Measurements from ENCODE around the gene UBAC2.

UBAC2 gene

DNA sequence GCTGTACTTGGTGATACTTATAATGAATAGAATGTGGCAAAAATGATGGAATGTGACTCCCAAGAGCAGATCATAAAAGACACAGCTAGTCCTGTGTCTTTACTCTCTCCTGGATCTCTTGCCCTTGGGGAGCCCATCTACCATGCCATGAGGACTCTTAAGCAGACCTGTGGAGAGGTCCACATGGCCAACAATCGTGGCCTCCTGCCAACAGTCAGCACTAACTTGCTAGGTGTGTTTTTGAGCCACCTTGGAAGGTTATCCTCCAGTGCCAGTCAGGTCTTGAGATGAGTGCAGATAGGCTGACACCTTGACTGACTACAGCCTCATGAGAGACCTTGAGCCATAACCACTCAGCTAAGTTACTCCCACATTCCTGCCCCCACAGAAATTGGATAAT, 128.8 kb downstream of the UBAC2 start:
- intact Hi-C loops (cut with DNase I): no loop called here
- no peak for DNase-seq

DNA sequence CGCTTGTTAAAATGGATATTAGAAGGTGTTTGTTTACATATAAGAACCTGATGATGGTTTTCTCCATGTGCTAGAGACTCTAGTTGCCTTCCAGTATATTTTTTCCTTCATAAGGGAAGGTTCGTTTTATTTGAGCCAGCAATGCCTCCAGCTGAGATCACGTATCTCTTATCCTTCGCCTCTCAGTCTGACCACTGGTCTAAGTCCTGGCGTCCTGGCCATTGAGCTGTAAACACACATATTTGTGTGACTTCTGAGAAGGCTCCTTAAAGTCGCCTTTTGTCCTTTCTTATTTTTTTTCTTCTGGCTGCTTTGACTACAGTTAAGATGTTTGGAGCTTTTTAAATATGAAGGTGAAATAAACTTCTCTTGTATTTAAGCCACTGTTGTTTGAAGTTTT, 130.3 kb downstream of the UBAC2 start:
- intact Hi-C loops (cut with DNase I): no loop called here
- DNase-seq: no peak

DNA sequence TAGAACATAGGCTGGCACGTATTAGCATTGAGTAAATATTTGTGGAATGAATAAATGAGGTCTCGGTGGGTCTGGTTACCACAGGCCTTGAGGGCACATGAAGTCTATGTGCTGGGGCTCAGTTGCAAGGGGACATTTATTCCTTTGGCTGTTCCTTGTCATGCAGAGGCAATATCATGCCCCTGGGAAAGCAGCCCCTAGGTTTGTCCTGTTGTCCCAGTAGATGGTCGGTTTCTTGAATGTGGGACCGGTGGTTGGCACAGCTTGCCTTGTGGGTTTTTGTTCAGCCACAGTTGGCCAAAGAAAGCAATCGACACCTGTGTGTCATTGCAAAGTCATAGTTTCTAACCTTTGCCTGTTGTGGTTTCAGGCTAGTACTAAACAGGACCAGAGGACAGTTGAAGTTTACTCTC, 131.2 kb downstream of the UBAC2 start:
- no peak for DNase-seq
- intact Hi-C loops (cut with DNase I): no loop called here

DNA sequence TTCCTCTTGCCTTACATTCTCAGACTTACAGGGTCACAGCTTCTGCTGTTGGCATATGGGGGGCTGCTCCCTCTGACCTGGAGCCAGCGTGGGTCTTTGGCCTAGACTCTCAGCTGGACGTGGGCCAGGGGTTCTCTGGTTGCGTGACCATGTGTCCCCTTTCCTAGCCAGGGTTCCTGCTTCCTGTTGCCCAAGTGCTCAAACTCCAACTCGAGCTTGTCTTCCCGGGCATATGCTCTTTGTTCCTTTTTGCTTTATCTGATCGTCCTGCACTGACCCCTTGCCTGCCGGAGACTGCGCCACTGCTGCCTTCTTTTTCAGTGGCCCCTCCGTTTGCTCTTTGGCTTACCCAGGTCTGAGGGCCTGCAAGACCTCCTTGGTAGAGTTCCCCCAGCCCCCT, 131.8 kb downstream of the UBAC2 start:
- no peak for DNase-seq

DNA sequence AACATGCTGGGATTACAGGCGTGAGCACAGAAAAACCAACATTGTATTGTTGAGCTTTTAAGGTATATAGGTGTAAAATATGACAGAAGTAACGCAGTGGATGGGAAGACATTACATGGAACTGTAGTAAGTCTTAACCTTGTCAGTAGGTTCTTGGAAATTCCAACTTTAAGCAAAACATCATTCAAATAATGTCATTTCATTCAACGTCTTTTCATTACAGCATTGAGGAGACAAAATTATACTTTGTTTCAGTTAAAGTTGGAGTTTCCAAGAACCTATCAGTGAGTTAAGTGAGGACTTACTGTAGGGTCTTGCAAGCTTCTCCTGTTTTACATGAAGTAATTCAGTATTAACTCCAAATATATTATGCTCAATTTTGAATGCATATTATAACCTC, 133.6 kb downstream of the UBAC2 start:
- intact Hi-C loops (cut with DNase I): no loop called here
- DNase-seq: no peak

More for the DNA sequence above, 131.8 kb downstream of the UBAC2 start:
- intact Hi-C loops (cut with DNase I): no loop called here

DNA sequence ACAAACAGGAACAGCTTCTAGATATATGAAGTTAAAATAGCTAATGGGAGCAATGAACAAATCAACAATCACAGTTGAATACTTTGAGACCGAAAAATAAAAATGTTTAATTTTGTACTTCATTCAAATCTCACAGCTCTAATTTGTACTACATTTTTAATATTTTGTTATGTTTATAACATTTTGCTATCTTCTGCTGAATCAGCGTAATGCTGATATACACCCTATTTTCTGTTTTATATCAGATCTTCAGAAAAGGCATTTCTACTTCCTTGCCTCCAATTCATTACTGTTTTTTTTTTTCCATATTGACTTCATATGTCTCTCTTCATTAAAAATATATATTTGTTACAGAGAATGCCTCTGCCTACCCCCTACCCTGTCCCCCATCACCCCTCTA, 134.4 kb downstream of the UBAC2 start:
- DNase-seq: no peak
- intact Hi-C loops (cut with DNase I): no loop called here

DNA sequence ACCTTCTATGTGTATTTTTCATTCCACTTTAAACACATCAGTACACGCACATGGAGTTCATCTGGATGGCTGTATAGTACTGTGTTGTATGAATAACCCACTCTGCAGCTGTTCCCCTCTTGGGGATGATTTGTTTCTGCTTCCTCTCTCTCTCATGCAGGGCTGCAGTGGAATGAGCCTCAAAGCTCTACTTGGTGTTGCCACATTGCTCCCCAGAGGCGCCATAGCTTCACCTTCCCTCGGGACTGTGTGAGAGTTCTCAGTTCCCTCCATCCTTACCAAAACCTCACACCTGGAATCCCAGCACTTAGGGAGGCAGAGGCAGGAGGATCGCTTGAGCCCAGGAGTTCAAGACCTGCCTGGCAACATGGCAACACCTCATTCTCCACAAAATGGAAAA, 134.9 kb downstream of the UBAC2 start:
- intact Hi-C loops (cut with DNase I): no loop called here
- DNase-seq: no peak

DNA sequence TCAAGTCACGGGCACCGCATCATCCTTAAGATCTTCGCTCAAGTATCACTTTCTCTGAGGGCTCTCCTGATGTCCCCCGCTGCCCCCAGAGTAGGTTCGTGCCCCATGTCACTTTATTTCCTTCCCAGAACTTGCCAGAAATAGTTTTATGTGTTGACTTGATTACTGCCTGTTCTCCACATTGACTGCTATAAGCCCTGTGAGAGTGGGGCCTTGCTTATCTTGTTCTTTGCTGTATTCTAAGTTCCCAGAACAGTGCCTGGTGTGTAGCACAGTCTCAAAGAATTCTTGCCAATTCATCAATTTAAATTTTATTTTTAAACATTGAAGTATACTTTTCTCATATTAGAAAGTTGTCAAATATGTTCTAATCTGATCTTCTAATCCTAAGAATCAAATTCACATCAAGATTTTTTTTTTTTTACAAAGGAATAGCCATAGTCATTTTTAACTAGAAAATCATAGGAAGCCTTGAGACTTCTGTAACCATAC, 138.6 kb downstream of the UBAC2 start:
- DNase-seq: no peak
- intact Hi-C loops (cut with DNase I): no loop called here

DNA sequence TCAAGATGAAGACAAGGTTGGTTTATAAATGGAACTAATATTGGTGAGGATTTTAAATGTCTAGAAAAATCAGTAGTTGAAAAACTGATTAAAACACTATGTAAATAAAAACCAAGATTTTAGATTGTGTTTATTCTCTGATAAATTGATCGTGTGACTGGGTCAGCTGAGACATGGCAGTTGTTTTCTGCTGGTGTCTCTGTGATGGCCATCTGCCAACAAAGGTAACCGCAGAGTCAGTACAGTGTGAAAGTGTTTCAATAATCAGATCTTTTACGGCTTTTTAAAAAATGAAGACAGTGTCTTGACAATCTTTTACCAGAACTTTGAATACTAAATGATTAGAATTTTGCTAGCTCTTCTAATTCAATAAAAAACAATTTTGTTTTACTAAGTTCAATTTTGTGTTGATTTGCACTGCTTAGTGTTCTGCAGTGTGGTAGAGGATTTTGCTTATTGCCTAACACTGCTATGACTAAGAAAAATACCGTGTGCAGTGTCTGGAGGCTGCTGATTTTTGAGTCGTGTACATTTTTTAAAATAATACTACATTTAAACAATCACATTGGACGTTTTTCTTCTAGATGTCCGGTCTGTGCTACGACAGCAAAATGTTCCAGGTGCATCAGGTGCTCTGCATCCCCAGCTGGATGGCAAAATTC, 139.2 kb downstream of the UBAC2 start:
- DNase-seq: no peak
- intact Hi-C loops (cut with DNase I): no loop called here

DNA sequence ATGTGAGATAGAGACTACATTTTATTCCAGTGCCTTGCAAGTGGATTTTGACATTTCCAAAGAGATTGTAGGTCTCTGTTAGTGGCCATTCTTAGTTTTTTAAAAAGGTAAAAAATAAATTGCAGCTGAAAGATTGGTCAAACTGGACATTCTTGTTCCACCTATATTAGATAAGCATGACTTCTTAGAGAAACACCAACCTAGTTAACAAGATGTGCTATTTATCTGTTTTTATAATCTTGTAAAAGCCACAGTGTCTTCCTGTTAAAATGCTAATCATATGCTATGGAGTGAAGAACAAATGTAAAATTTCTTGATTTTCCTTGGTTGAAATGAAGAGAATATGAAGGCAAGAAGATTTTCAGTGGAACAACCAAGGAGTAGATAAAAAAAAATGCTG, 140.0 kb downstream of the UBAC2 start:
- DNase-seq: no peak
- intact Hi-C loops (cut with DNase I): no loop called here

DNA sequence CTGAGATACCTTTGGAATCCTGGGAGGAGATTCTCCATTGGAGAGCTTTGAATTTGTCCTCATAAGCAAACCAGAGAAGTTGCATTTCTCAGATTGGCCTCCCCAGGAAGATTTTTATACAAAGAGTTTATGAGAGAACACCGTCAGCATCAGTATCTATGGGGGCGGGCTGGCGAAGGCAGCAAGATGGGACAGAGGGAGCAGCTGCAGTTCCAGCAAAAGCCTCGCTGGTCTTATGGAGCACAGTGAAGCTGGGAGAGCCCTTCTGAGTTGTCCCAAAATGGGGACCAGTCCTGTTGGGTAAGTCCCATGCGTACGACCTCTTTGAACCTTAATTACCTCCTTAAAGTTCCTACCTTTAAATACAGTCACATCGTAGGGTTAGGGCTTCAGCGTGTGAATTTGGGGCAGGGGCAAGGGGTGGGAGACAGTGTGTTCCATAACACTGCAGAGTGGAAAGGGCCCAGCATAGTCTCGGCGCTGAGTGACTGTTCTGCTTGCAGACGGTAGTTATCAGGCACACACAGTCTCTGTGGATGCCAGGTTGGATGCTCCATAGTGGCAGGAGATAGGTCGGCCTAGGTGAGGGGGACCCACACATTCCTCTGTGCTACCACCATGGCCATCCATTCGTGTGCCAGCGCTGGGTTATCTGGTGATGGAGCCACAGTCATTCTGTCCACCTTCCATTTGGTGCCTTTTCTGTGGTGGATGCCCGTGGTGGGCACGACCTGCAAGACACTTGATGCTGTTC, 141.5 kb downstream of the UBAC2 start:
- intact Hi-C loops (cut with DNase I): no loop called here
- DNase-seq: peak in 3 of 10 donors; percentile 35 to 87 (median 87)

DNA sequence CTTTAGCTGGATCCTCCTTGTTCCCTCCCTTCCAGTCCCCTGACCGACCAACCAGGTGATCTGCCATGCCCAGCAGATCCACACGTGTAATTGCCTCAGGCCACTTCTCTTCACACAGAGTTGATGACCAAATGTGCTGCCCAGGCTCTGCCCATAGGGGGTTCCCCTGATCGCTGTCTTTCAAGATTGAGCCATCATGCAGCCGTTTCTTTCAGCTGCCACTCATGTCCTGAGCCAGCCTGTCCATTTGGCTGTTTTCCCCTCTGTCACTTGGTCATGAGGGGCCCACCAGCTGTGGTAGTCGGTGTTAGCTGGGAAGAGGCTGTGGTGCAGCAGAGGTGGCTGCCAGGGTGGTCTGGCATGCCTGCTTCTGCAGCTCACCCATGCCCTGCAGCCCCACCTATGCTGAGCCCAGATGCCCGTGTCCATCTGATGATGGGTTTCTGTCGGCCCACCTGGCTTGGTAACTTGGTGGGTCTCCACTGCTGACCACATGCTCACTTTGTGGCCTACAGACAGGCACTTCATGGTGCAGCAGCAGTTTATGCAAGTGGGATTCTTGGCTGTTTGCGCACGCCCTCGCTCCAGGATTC, 142.2 kb downstream of the UBAC2 start:
- intact Hi-C loops (cut with DNase I): no loop called here

DNA sequence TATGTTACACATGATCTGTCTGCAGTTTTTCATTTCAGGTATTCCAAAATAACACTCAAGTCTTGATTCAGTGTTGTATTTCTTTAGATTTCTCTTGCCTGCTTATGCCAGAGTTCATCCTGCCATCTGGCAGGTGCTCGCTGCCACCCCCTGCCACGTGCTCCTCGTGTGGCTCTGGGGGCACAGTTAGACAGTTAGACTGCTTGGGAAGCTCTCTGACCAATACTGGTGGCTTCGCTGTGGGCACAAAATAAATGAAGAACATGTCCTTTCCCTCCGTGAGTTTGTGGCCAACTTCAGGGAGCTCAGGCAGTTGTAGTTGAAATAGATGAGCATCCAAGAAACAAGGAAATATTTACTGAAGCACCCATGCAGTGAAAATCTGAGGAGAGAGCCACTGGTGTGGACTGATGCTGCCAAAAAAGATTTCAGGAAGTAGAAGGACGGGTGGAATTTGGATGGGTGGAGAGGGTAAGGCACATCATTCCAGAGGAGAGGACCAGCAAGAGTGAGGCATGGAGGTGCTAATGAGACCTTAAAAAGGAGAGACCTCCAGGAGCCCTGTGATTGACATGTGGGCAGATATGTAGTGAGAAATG, 144.1 kb downstream of the UBAC2 start:
- intact Hi-C loops (cut with DNase I): no loop called here
- DNase-seq: no peak

More for the DNA sequence above, 142.2 kb downstream of the UBAC2 start:
- DNase-seq: no peak

DNA sequence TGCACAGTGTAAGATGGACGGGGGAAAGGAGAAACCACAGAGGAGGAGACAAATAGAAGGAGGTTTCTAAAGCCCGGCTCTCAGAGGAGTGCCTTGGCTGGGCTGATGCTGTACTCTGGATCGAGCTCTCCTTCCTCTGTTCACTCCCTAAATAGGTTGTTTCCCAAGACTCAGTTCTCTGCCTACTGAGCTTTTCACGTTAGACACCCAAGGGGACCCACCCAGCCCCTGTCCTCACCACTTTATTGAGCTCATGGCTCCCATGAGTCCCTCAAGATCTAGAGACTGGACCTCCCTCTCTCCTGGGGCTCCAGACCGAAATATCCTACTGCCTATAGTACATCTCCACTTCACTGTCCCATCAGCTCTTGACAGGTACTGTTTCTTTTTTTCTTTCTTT, 144.7 kb downstream of the UBAC2 start:
- no peak for DNase-seq
- intact Hi-C loops (cut with DNase I): no loop called here

DNA sequence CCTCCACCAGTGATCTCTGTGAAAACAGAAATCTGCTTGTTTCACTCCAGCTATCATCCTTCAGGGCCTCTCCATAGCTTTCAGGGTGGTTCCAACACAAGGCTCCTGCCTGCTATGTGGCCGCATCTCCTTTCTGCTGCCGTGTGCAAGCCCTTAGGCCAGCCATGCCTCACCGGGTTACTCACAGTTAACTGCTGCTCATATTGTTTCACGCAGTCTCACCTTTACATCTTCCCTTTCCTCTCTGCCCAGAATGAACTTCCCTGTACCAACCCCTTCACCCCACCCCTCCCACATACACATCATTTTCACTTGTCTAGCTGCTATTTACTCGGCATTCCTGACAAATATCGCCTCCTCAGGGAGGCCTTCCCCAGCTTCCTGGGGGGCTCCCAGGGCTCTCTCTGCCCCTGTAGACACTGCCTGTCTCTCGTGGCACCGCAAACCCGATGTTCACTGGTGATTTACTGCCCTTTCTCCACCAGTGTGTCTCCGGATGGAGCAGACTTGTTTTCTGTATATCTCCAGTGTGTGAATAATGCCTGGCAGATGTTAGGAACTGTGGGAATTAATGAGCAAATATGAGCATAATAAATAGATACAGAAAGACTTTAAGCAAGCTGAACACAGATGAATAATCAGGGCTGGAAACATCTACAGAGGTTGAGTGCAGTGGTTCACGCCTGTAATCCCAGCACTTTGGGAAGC, 145.8 kb downstream of the UBAC2 start:
- intact Hi-C loops (cut with DNase I): no loop called here
- no peak for DNase-seq

DNA sequence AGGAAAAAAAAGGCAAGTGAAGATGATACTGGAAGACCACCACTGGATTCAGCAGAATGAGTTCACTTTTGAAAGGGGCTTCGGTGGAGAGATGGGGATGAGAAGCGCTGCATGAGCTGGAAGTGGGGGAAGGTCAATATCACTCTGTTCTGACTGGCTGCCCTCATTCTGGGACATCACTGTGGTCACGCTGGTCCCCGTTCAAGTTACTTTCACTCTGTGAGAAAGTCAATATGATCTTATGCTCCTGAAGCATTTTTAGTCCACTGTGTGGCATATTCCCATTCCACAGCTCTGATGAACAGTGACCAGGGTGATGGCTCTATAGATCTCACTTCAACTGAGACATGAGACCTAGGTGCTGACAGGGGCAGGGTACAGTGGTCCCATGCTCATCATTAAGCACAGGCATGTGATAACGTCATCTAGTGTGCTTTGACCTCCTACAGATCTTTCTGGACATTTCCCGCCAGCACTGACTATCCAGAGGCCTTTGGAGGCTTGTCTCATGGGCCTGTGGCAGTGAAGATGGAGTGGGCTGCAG, 146.8 kb downstream of the UBAC2 start:
- intact Hi-C loops (cut with DNase I): no loop called here
- no peak for DNase-seq

DNA sequence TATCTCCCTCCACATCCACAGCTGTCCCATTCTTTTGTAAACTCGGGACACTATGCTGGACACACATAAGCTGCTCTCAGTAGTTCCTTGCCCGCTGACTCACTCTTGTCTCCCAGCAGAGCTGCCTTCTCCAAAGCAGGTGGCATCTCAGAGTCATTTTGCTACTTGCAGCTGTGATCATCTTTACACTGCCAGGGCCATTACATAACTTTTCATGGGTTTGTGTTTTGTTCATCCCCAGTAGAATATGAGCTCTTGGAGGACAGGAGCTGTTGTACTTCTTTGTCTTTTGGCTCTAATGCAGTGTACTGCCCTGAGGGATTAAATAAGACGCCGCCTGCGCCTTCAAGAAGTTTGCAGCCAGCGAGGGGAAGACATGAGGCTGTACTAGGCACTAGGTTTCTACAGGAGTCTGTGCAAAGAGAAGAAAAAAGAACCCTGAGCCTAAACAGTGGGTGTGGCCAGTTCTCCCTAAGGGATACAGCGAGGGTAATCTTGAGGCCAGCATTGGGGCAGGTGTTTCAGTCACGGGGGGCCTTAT, 147.3 kb downstream of the UBAC2 start:
- intact Hi-C loops (cut with DNase I): no loop called here
- DNase-seq: peak in 7 of 10 donors; percentile 28 to 90 (median 54)

DNA sequence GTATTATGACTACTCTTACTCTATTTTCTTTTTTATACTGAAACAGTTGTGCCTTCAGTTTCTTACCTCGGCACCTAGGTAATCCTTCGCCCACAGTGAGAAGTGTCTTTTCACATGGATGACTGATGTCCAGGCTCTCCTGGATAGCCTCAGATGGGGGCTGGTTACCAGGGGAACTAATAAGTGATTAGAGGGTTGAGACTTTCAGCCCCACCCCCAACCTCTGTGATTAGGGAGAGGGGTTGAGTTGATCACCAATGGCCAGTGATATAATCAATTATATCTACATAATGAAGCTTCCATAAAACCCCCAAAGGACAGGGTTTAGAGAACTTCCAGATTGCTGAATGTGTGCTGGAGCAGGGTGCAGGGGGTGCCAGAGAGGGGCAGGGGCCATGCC, 149.5 kb downstream of the UBAC2 start:
- no peak for DNase-seq
- intact Hi-C loops (cut with DNase I): no loop called here

DNA sequence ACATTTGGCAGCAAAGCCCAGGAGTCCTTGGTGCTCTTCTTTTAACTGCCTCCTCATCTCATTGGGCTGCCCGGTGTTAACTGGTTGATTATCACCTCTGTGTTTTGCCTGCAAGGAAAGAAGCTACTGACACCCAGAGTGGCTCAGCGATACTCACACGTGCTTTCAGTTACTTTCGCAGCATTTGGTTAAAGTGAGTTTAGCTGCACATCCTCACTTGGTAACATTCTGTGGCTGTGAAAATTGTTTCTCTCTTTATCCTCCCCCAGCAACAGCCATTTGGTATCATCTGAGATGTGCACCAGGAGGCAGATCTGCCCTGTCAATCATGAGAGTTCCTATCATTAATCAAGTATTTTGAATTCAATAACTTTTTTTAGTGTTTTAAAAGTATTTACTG, 151.1 kb downstream of the UBAC2 start:
- no peak for DNase-seq
- intact Hi-C loops (cut with DNase I): no loop called here

Data from posterior cingulate gyrus (tissue), 11 donors.